Lower leg skin (tissue), 3 donors: ENCODE measurements around the gene TXNRD3.
A peak's percentile ranks its signal among the peaks of the same experiment; 100 is the strongest.

Experiments used
- CTCF ChIP-seq, 3 donors: fragments of 450-650 bp; IDR thresholded peaks; one replicate each; pipeline ENCODE4 v1.5.1; 2016; ENCODE audit warnings: antibody characterized with exemption in 3 of 3, mild to moderate bottlenecking in 3 of 3, moderate library complexity in 2 of 3
- POLR2A ChIP-seq, 2 donors: fragments of 450-650 bp; IDR thresholded peaks; one replicate each; pipeline ENCODE4 v1.6.1; 2016 to 2017; ENCODE audit warnings: antibody characterized with exemption in 2 of 2, mild to moderate bottlenecking in 1 of 2, moderate library complexity in 1 of 2

- TF ChIP-seq CTCF (IDR thresholded peaks at IDR 0.05) (peak in 1 of 3 donors; percentile 46), POLR2A (IDR thresholded peaks at IDR 0.05) (no peak)
Measured at GRCh38 chr3:126679318-126679751, 24.4 kb upstream of the TXNRD3 start.
